ENCODE results near the gene CPNE4. TPM values are rescaled to one million over a fixed set of nuclear protein-coding genes. Genes with fewer than 3 reads are reported as not detected.

The CPNE4 gene
- total RNA-seq, 4 donors from 2014 or later: 0.17 to 0.52 TPM; not detected in 2

DNA sequence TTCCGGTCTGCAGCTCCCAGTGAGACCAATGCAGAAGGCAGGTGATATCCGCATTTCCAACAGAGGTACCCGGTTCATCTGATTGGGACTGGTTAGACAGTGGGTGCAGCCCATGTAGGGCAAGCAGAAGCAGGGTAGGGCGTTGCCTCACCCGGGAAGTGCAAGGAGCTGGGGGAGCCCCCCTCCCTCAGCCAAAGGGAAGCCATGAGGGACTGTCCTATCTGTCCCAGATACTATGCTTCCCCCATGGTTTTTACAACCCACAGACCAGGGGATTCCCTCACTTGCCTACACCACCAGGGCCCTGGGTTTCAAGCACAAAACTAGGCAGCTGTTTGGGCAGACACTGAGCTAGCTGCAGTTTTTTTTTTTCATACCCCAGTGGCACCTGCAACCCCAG is 71.8 kb downstream of the CPNE4 start:
- H3K27me3 ChIP-seq: no peaks in the 10 kb centered on the region
- intact Hi-C loops (cut with DNase I): no loop called here
- WGBS: 73% methylated on average over 5 of the region's 5 CpGs
- no peak for DNase-seq (ENCODE audit: extremely low spot score)
- no peak overlapping the region for H3K4me3 ChIP-seq
- no peaks in the 10 kb centered on the region for H3K4me1 ChIP-seq
- no peaks in the 10 kb centered on the region for H3K36me3 ChIP-seq
- peaks cover 0 to 8% (median 0%) of the 10 kb centered on the region in 4 donors for H3K9me3 ChIP-seq
- no peak overlapping the region for H3K27ac ChIP-seq (replicated peaks in 1 of 4)
- TF ChIP-seq, protein P1, sequence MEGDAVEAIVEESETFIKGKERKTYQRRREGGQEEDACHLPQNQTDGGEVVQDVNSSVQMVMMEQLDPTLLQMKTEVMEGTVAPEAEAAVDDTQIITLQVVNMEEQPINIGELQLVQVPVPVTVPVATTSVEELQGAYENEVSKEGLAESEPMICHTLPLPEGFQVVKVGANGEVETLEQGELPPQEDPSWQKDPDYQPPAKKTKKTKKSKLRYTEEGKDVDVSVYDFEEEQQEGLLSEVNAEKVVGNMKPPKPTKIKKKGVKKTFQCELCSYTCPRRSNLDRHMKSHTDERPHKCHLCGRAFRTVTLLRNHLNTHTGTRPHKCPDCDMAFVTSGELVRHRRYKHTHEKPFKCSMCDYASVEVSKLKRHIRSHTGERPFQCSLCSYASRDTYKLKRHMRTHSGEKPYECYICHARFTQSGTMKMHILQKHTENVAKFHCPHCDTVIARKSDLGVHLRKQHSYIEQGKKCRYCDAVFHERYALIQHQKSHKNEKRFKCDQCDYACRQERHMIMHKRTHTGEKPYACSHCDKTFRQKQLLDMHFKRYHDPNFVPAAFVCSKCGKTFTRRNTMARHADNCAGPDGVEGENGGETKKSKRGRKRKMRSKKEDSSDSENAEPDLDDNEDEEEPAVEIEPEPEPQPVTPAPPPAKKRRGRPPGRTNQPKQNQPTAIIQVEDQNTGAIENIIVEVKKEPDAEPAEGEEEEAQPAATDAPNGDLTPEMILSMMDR (IDR thresholded peaks at IDR 0.05): no peak
- TF ChIP-seq EP300 (IDR thresholded peaks at IDR 0.05): no peak
- TF ChIP-seq POLR2A (IDR thresholded peaks at IDR 0.05; ENCODE audit: low read depth): no peak
- no peak for TF ChIP-seq POLR2AphosphoS5 (IDR thresholded peaks at IDR 0.05)

DNA sequence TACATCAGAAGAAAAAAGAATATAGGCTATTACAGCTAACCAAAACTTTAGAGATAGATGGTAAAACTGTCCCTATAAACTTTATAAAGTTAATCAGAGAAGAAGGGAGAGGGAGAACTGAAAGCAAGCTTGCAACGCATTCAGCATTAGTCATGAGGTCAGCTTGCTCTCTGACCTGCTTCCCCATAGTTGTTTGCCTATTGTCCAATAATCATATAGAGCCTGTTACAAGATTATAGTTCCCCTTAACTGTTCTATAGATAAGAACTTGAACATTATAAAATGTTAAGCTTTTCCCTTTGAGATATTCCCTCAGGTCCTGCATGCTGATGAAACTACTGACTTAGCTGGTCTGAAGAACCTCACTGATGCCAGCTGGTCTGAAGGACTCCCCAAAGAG is 74.5 kb downstream of the CPNE4 start:
- H3K4me3 ChIP-seq: no peak overlapping the region
- no peaks in the 10 kb centered on the region for H3K27me3 ChIP-seq
- no peaks in the 10 kb centered on the region for H3K4me1 ChIP-seq
- no peak overlapping the region for H3K27ac ChIP-seq (replicated peaks in 1 of 4)
- no peak for DNase-seq (ENCODE audit: extremely low spot score)
- no peaks in the 10 kb centered on the region for H3K36me3 ChIP-seq
- intact Hi-C loops (cut with DNase I): no loop called here
- 28% methylated on average over 1 of the region's 1 CpG for WGBS
- no peak for TF ChIP-seq POLR2A (IDR thresholded peaks at IDR 0.05; ENCODE audit: low read depth)
- no peak for TF ChIP-seq POLR2AphosphoS5 (IDR thresholded peaks at IDR 0.05)
- no peak for TF ChIP-seq EP300 (IDR thresholded peaks at IDR 0.05)
- TF ChIP-seq, protein P1 (IDR thresholded peaks at IDR 0.05): no peak
- no peaks in the 10 kb centered on the region for H3K9me3 ChIP-seq

DNA sequence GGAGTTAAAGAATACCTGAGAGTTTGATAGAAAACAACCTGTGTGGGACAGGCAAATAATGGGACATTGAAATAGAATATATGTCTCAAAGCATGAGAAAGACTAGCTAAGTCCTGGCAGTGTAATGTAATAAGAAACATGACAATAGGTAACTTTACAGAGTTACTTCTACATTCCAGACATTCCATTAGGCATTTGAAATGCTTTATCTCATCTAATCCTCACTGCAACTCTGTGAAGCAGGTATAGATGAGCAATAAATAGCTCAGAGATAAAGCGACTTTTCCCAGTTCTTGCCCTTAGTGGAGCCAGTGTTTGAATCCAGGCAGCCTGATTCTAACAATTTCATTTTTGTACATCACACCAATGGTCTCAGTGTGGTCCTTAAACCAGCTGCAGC is 76.8 kb downstream of the CPNE4 start:
- Histone ChIP-seq H3K27me3 (no peaks in the 10 kb centered on the region), H3K36me3 (no peaks in the 10 kb centered on the region), H3K9me3 (no peaks in the 10 kb centered on the region), H3K4me1 (no peaks in the 10 kb centered on the region), H3K27ac (replicated peaks in 1 of 4) (no peak overlapping the region), H3K4me3 (no peak overlapping the region)
- intact Hi-C loops (cut with DNase I): no loop called here
- no peak for DNase-seq (ENCODE audit: extremely low spot score)
- TF ChIP-seq EP300 (IDR thresholded peaks at IDR 0.05) (no peak), POLR2A (IDR thresholded peaks at IDR 0.05; ENCODE audit: low read depth) (no peak), POLR2AphosphoS5 (IDR thresholded peaks at IDR 0.05) (no peak)
- TF ChIP-seq, protein P1 (IDR thresholded peaks at IDR 0.05): no peak
- WGBS: 80% methylated on average over 1 of the region's 1 CpG

DNA sequence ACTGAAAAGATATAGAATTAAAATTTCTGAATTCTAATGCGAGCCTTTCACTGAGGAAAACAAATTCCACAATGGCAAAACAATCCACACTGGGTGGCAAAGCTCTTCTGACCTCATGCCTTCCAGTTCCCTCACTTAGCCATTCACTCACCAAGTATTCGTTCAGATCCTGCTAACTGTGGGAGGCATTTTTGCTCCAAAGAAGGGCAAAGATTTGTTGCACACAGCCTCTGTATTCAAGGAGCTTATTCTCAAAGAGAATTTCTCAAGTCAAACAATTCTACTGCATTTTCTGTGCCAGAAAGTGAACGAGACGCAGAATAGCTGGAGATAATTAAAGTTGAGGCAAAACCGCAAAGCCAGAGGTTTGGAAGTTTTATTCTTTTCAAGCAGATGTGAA is 77.3 kb downstream of the CPNE4 start:
- H3K4me3 ChIP-seq: no peak overlapping the region
- intact Hi-C loops (cut with DNase I): no loop called here
- no peak overlapping the region for H3K27ac ChIP-seq (replicated peaks in 1 of 4)
- no peak for DNase-seq (ENCODE audit: extremely low spot score)
- H3K9me3 ChIP-seq: no peaks in the 10 kb centered on the region
- no peaks in the 10 kb centered on the region for H3K36me3 ChIP-seq
- no peaks in the 10 kb centered on the region for H3K27me3 ChIP-seq
- WGBS: 52% methylated on average over 5 of the region's 5 CpGs
- TF ChIP-seq POLR2A (IDR thresholded peaks at IDR 0.05; ENCODE audit: low read depth) (no peak), POLR2AphosphoS5 (IDR thresholded peaks at IDR 0.05) (no peak), EP300 (IDR thresholded peaks at IDR 0.05) (no peak)
- TF ChIP-seq, protein P1 (IDR thresholded peaks at IDR 0.05): no peak
- no peaks in the 10 kb centered on the region for H3K4me1 ChIP-seq

DNA sequence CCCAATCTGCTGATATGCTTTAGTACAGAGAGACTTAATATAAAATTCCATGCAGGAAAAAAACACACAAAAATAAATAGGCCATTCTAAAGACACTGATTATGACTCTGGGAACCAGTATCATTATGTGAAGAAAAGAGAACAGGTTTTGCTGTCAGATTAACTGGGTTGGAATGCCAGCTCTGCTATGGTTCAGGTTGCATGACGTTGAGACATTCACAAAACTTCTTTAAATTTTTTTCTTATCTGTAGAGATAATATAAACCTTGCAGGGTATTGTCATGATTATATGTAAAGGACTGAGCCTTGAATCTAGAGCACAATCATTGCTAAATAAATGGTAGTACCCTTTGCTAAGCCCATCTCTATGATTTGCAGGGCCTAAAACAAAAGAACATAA is 86.0 kb downstream of the CPNE4 start:
- Histone ChIP-seq H3K36me3 (no peaks in the 10 kb centered on the region), H3K27ac (replicated peaks in 1 of 4) (no peak overlapping the region), H3K9me3 (no peaks in the 10 kb centered on the region), H3K4me1 (no peaks in the 10 kb centered on the region), H3K27me3 (no peaks in the 10 kb centered on the region), H3K4me3 (no peak overlapping the region)
- TF ChIP-seq, protein P1 (IDR thresholded peaks at IDR 0.05): no peak
- TF ChIP-seq POLR2A (IDR thresholded peaks at IDR 0.05; ENCODE audit: low read depth): no peak
- TF ChIP-seq EP300 (IDR thresholded peaks at IDR 0.05): no peak
- TF ChIP-seq POLR2AphosphoS5 (IDR thresholded peaks at IDR 0.05): no peak
- intact Hi-C loops (cut with DNase I): no loop called here
- 71% methylated on average over 1 of the region's 1 CpG for WGBS
- no peak for DNase-seq (ENCODE audit: extremely low spot score)
